Panc1 (cell line): ENCODE measurements around the gene ANKRD26.

Experiments
- CTCF ChIP-seq: fragments of 450-650 bp; IDR thresholded peaks from 2 replicates; pipeline ENCODE4 v1.5.1; 2017; ENCODE audit warnings: mild to moderate bottlenecking
- POLR2AphosphoS5 ChIP-seq: IDR thresholded peaks from 2 replicates; pipeline ENCODE4 v1.6.1; 2012; ENCODE audit warnings: mild to moderate bottlenecking, low read depth, low read length, moderate library complexity
- TCF7L2 ChIP-seq: IDR thresholded peaks from 2 replicates; pipeline ENCODE4 v1.6.1; 2011; ENCODE audit warnings: mild to moderate bottlenecking, low read depth, low read length, inconsistent platforms

GRCh38 chr10:27138277-27138676 lies 38.0 kb upstream of the ANKRD26 start:
- TF ChIP-seq POLR2AphosphoS5 (no peak), TCF7L2 (no peak), CTCF (no peak)
